Neural progenitor cell (in vitro differentiated cells): Measurements from ENCODE around the gene CEP83.

Experiments used
- CTCF ChIP-seq: fragments of 200-600 bp; sonication (generic); IDR thresholded peaks from 2 replicates; pipeline ENCODE4 v1.5.1; 2017; ENCODE audit warnings: antibody characterized with exemption, mild to moderate bottlenecking
- EZH2 ChIP-seq: fragments of 200-600 bp; sonication (generic); IDR thresholded peaks from 2 replicates; pipeline ENCODE4 v1.6.1; 2017; ENCODE audit warnings: antibody characterized with exemption, mild to moderate bottlenecking, moderate library complexity

- no peak for TF ChIP-seq EZH2
- TF ChIP-seq CTCF = no peak
These were observed 198.9 kb downstream of the CEP83 start for GRCh38 chr12:94260717-94261116.
